HL-60 (cell line): Measurements from ENCODE around the gene TMEM100.

Experiments used
- CTCF ChIP-seq: IDR thresholded peaks from one replicate; pipeline ENCODE4 v1.5.1; 2011; ENCODE audit warnings: low read length, control low read depth, inconsistent platforms; ENCODE audit not compliant: insufficient read depth
- GABPA ChIP-seq: IDR thresholded peaks from 2 replicates; pipeline ENCODE4 v1.6.1; 2012; ENCODE audit warnings: low read depth
- POLR2AphosphoS5 ChIP-seq: IDR thresholded peaks from 2 replicates; pipeline ENCODE4 v1.6.1; 2012; ENCODE audit warnings: low read depth
- REST ChIP-seq: IDR thresholded peaks from 2 replicates; pipeline ENCODE4 v1.6.1; 2012; ENCODE audit warnings: low read depth; ENCODE audit not compliant: insufficient replicate concordance
- SPI1 ChIP-seq: IDR thresholded peaks from 2 replicates; pipeline ENCODE4 v1.6.1; 2012; ENCODE audit warnings: low read depth, mild to moderate bottlenecking, borderline replicate concordance

GRCh38 chr17:55728361-55728760 is 5.7 kb upstream of the TMEM100 start:
- no peak for TF ChIP-seq CTCF
- no peak for TF ChIP-seq POLR2AphosphoS5
- no peak for TF ChIP-seq GABPA
- TF ChIP-seq REST: no peak
- no peak for TF ChIP-seq SPI1
